Airway epithelial cell (primary cell): Measurements from ENCODE around the gene ALDH3A1. TPM values are rescaled to one million over a fixed set of nuclear protein-coding genes. Genes with fewer than 3 reads are reported as not detected.

Source experiments
- total RNA-seq: library from RNA; depleted of rRNA; stranded (reverse); fragments of >200 nt; gene quantifications from 2 replicates; pipeline ENCODE4 v1.2.3, GENCODE V29; 2015

The ALDH3A1 gene
- 42.2 and 62.1 TPM in 2 replicates for total RNA-seq

DNA sequence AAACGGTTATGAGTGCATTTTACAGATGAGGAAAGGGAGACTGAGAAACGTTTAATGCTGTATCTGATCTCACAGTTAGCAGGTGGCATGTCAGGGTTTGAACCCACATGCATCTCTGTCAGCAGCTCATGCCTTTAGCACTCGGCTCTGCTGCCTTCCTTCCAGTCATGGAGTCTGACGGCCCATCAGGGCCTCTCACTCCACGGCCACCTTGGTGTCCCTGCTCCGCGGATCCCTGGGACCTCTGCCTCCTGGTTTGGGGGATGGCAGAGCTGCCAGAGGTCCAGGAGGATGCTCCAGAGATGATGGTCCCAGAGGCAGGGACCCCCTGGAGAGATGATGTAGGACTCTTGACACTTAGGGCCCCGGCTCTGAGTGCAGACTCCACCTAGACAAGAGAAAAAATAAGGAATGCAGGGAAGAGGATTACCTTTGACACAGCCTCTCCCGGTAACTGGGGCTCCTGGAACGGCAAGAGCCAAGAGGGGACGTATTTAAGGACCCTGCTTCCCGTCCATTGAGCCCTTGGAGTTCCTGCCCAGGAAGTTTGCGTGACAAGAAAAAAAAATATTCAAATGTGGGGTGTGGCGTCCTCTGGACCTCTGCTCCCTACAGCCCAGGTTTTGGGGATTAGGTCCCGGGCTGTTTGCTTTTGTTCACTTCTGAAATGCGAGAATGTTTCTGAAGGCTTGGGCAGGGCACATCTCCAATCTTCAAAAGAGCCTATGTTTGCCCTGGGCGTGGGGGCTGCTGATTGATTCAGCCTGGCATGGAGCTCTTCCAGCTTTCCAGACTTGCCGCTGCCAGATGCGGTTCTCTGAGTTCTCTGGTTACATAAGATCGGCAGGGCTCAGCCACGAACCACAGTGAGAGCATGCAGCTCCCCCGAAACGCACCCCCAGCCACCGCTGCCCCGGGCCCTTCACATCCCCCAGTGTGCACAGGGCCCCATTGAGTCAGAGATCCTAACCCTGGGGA is at the start of gene ALDH3A1:
Gene ALDH3A1, minus strand, starts transcription at position 470 of the 978 bp plus-strand sequence. CDS start 3,169 bp downstream, outside the sequence.

DNA sequence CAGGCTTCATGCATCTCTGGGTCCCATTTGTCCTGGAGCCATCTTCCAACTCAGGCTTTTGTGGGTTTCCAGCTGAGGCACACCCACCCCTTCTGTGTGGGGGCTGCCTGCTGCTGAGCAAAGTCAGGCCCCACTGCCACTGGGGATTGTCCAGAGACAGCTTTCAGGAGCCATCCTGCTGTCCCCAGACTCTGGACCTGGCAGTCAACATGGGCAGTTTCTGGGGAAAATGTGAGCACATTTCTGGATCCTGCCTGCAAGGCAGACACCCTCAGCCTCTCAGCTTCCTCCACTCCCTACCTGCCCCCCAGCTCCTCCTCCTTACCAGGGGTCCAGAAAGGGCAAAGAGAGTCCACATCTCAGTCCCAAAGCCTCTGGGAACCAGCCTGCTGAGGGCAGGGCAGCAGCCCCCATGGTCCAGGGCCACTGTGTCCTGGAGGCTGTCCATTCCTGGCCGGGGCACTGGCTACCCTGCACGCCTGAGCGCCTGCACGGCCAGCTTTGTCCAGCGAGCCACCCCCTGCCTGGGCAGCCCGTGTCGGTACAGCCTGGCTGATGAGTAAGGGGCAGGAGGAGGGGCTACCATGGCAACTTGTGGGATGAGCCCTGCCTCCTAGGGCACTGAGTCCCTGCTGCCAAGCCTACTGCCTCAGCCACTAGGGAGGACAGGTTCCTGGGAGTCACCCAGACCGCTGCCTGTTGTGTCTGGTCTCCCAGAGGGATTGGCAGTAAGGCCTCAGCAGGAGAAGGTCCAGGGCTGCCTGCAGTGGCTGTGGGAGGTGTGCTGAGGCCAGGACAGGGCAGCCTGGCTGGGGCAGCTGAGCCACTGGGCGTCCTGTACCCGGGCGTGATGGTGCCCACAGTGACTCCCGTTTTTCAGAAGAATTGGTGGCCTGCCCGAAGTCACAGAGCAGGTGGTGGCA is 31.7 kb downstream of the ALDH3A1 start, which contains the start of gene SLC47A2:
Gene SLC47A2, minus strand, starts transcription at position 477 of the 923 bp plus-strand sequence. Its CDS starts 29 bp downstream, at position 448.

Other genes starting within 250 kb of the ALDH3A1 start
- gene SLC47A1, start 214.4 kb downstream of the ALDH3A1 start, total RNA-seq: 0.99 and 2.9 TPM in 2 replicates
- gene ALDH3A2, start 99.5 kb downstream of the ALDH3A1 start, total RNA-seq: 111 and 218 TPM in 2 replicates
- gene SLC47A2, start 31.7 kb downstream of the ALDH3A1 start, total RNA-seq: 0.63 and 2.6 TPM in 2 replicates
- 4.2 and 8.3 TPM in 2 replicates for gene ULK2, start 119.6 kb upstream of the ALDH3A1 start, total RNA-seq
- gene AKAP10, start 229.5 kb upstream of the ALDH3A1 start, total RNA-seq: 11.0 and 13.2 TPM in 2 replicates